Effector memory CD8-positive, alpha-beta T cell (primary cell): ENCODE data around the gene TSSK1B.
"Not testable (repeated sequence)": the region's sequence is repeated elsewhere in the genome, so short reads cannot be mapped to it uniquely, and the experiment has no call there.

Source experiments
- ATAC-seq: fragments of 150-1000 bp; cut with Tn5 transposase; replicated peaks from 2 replicates; pipeline ENCODE4 v1.10.0; 2021; ENCODE audit warnings: mild to moderate bottlenecking, moderate library complexity
- DNase-seq, 3 experiments: peaks; one replicate each; pipeline ENCODE4 v3.0.0; 2021
- H3K27ac Mint-ChIP-seq, 2 donors: one replicate each; pipeline ENCODE4 v1.8.0; 2022; ENCODE audit warnings: mild to moderate bottlenecking in 2 of 2, mixed read lengths in 2 of 2, moderate library complexity in 2 of 2
- H3K27me3 Mint-ChIP-seq, 2 donors: one replicate each; pipeline ENCODE4 v1.8.0; 2022; ENCODE audit warnings: mixed read lengths in 2 of 2
- H3K36me3 Mint-ChIP-seq: one replicate; pipeline ENCODE4 v1.8.0; 2022; ENCODE audit warnings: mild to moderate bottlenecking, moderate library complexity, mixed read lengths; ENCODE audit not compliant: insufficient read depth
- H3K4me1 Mint-ChIP-seq, 2 donors: one replicate each; pipeline ENCODE4 v1.8.0; 2022; ENCODE audit warnings: low read depth in 2 of 2, mixed read lengths in 2 of 2
- H3K4me3 Mint-ChIP-seq, 2 donors: one replicate each; pipeline ENCODE4 v1.8.0; 2022; ENCODE audit warnings: mild to moderate bottlenecking in 2 of 2, mixed read lengths in 2 of 2, moderate library complexity in 2 of 2
- H3K9me3 Mint-ChIP-seq, 2 donors: one replicate each; pipeline ENCODE4 v1.8.0; 2022; ENCODE audit warnings: mixed read lengths in 2 of 2
- total RNA-seq, 9 experiments: gene quantifications; one replicate each; lab custom pipeline; 2026; lab: John Stamatoyannopoulos, UW

TSSK1B gene
- total RNA-seq, result 0 reads per million in 9 experiments

GRCh38 chr5:113434889-113435288 is at the start of gene TSSK1B:
TSSK1B (minus strand) TSS chr5:113434989; CDS start chr5:113434839, 150 bp downstream.
- no peak for DNase-seq
- Mint-ChIP-seq H3K9me3 (no peaks in the 10 kb centered on the region), H3K27me3 (peaks cover 0 to 9% of the 10 kb centered on the region in 2 donors), H3K27ac (no peak within 1 kb of the TSS), H3K36me3 (no peaks in the 10 kb centered on the region), H3K4me1 (no peaks in the 10 kb centered on the region), H3K4me3 (no peak within 1 kb of the TSS)
- ATAC-seq, result no peak

- no peaks in the 10 kb centered on the region for H3K36me3 Mint-ChIP-seq
- DNase-seq, result no peak
- no peak for ATAC-seq
- no peaks in the 10 kb centered on the region for H3K9me3 Mint-ChIP-seq
- no peaks in the 10 kb centered on the region for H3K4me1 Mint-ChIP-seq
- H3K4me3 Mint-ChIP-seq, result no peak overlapping the region
- H3K27me3 Mint-ChIP-seq, result peaks cover 38 to 52% of the 10 kb centered on the region in 2 donors
- no peak overlapping the region for H3K27ac Mint-ChIP-seq
These were observed 45.5 kb upstream of the TSSK1B start for GRCh38 chr5:113480243-113480642.

- peaks cover 43 to 47% of the 10 kb centered on the region in 2 donors for H3K27me3 Mint-ChIP-seq
- no peak for DNase-seq
- H3K4me3 Mint-ChIP-seq, result no peak overlapping the region
- H3K4me1 Mint-ChIP-seq, result no peaks in the 10 kb centered on the region
- no peak overlapping the region for H3K27ac Mint-ChIP-seq
- H3K36me3 Mint-ChIP-seq, result no peaks in the 10 kb centered on the region
- no peak for ATAC-seq
- no peaks in the 10 kb centered on the region for H3K9me3 Mint-ChIP-seq
These were observed 43.9 kb upstream of the TSSK1B start for GRCh38 chr5:113478691-113479090.

- no peak overlapping the region for H3K27ac Mint-ChIP-seq
- H3K4me1 Mint-ChIP-seq, result no peaks in the 10 kb centered on the region
These were observed 39.4 kb upstream of the TSSK1B start for GRCh38 chr5:113474100-113474728.

GRCh38 chr5:113463032-113463431 is 28.2 kb upstream of the TSSK1B start:
- H3K27ac Mint-ChIP-seq, result no peak overlapping the region
- H3K36me3 Mint-ChIP-seq, result no peaks in the 10 kb centered on the region
- no peak for ATAC-seq
- no peaks in the 10 kb centered on the region for H3K9me3 Mint-ChIP-seq
- no peak overlapping the region for H3K4me3 Mint-ChIP-seq
- DNase-seq, result no peak
- no peaks in the 10 kb centered on the region for H3K27me3 Mint-ChIP-seq
- no peaks in the 10 kb centered on the region for H3K4me1 Mint-ChIP-seq

More at GRCh38 chr5:113474100-113474728, 39.4 kb upstream of the TSSK1B start:
- no peak overlapping the region for H3K4me3 Mint-ChIP-seq
- H3K27me3 Mint-ChIP-seq, result peaks cover 53 to 71% of the 10 kb centered on the region in 2 donors
- no peaks in the 10 kb centered on the region for H3K36me3 Mint-ChIP-seq
- DNase-seq, result no peak
- H3K9me3 Mint-ChIP-seq, result no peaks in the 10 kb centered on the region
- ATAC-seq, result no peak

GRCh38 chr5:113457106-113457505 is 22.3 kb upstream of the TSSK1B start:
- not testable (repeated sequence) for H3K27ac Mint-ChIP-seq, DNase-seq, H3K27me3 Mint-ChIP-seq, ATAC-seq, H3K4me1 Mint-ChIP-seq, H3K9me3 Mint-ChIP-seq, H3K4me3 Mint-ChIP-seq, H3K36me3 Mint-ChIP-seq

GRCh38 chr5:113452941-113453340 is 18.2 kb upstream of the TSSK1B start:
- H3K36me3 Mint-ChIP-seq, result no peaks in the 10 kb centered on the region
- DNase-seq (no peak), ATAC-seq (no peak)
- no peak overlapping the region for H3K4me3 Mint-ChIP-seq
- H3K4me1 Mint-ChIP-seq, result peaks cover 3 to 5% of the 10 kb centered on the region in 2 donors
- peaks cover 17 to 27% of the 10 kb centered on the region in 2 donors for H3K27me3 Mint-ChIP-seq
- no peaks in the 10 kb centered on the region for H3K9me3 Mint-ChIP-seq
- no peak overlapping the region for H3K27ac Mint-ChIP-seq

GRCh38 chr5:113451797-113452196 is 17.0 kb upstream of the TSSK1B start:
- ATAC-seq (no peak), DNase-seq (no peak)
- peak overlapping the region in 1 of 2 donors; percentile 27 for H3K27ac Mint-ChIP-seq
- no peaks in the 10 kb centered on the region for H3K36me3 Mint-ChIP-seq
- H3K9me3 Mint-ChIP-seq, result no peaks in the 10 kb centered on the region
- H3K4me1 Mint-ChIP-seq, result peaks cover 3 to 5% of the 10 kb centered on the region in 2 donors
- H3K4me3 Mint-ChIP-seq, result no peak overlapping the region
- H3K27me3 Mint-ChIP-seq, result peaks cover 17 to 39% of the 10 kb centered on the region in 2 donors

GRCh38 chr5:113450929-113451328 is 16.1 kb upstream of the TSSK1B start:
- ATAC-seq (no peak), DNase-seq (no peak)
- peaks cover 17 to 46% of the 10 kb centered on the region in 2 donors for H3K27me3 Mint-ChIP-seq
- no peak overlapping the region for H3K27ac Mint-ChIP-seq
- no peaks in the 10 kb centered on the region for H3K36me3 Mint-ChIP-seq
- no peaks in the 10 kb centered on the region for H3K9me3 Mint-ChIP-seq
- H3K4me3 Mint-ChIP-seq, result no peak overlapping the region
- H3K4me1 Mint-ChIP-seq, result peaks cover 3 to 5% of the 10 kb centered on the region in 2 donors

- H3K36me3 Mint-ChIP-seq, result no peaks in the 10 kb centered on the region
- ATAC-seq (no peak), DNase-seq (no peak)
- H3K4me1 Mint-ChIP-seq, result peaks cover 3 to 5% of the 10 kb centered on the region in 2 donors
- H3K9me3 Mint-ChIP-seq, result no peaks in the 10 kb centered on the region
- H3K4me3 Mint-ChIP-seq, result no peak overlapping the region
- no peak overlapping the region for H3K27ac Mint-ChIP-seq
- peaks cover 19 to 51% of the 10 kb centered on the region in 2 donors for H3K27me3 Mint-ChIP-seq
These were observed 15.7 kb upstream of the TSSK1B start for GRCh38 chr5:113450462-113450861.

- Mint-ChIP-seq H3K27me3 (peaks cover 13 to 64% of the 10 kb centered on the region in 2 donors), H3K36me3 (no peaks in the 10 kb centered on the region), H3K27ac (no peak overlapping the region), H3K9me3 (no peaks in the 10 kb centered on the region), H3K4me3 (no peak overlapping the region), H3K4me1 (peaks cover 3 to 5% of the 10 kb centered on the region in 2 donors)
- no peak for ATAC-seq
- no peak for DNase-seq
These were observed 13.5 kb upstream of the TSSK1B start for GRCh38 chr5:113448252-113448651.

GRCh38 chr5:113447498-113448050 is 12.8 kb upstream of the TSSK1B start:
- H3K9me3 Mint-ChIP-seq, result no peaks in the 10 kb centered on the region
- DNase-seq, result no peak
- H3K36me3 Mint-ChIP-seq, result no peaks in the 10 kb centered on the region
- no peak for ATAC-seq
- no peak overlapping the region for H3K4me3 Mint-ChIP-seq
- H3K4me1 Mint-ChIP-seq, result peaks cover 3 to 5% of the 10 kb centered on the region in 2 donors
- no peak overlapping the region for H3K27ac Mint-ChIP-seq
- H3K27me3 Mint-ChIP-seq, result peaks cover 13 to 70% of the 10 kb centered on the region in 2 donors

GRCh38 chr5:113446358-113446927 is 11.7 kb upstream of the TSSK1B start:
- DNase-seq, result no peak
- no peaks in the 10 kb centered on the region for H3K36me3 Mint-ChIP-seq
- no peak overlapping the region for H3K27ac Mint-ChIP-seq
- H3K27me3 Mint-ChIP-seq, result peaks cover 13 to 64% of the 10 kb centered on the region in 2 donors
- H3K4me1 Mint-ChIP-seq, result peaks cover 3 to 5% of the 10 kb centered on the region in 2 donors
- H3K9me3 Mint-ChIP-seq, result no peaks in the 10 kb centered on the region
- H3K4me3 Mint-ChIP-seq, result no peak overlapping the region
- no peak for ATAC-seq

GRCh38 chr5:113437111-113437510 is 2.3 kb upstream of the TSSK1B start:
- Mint-ChIP-seq H3K9me3 (no peaks in the 10 kb centered on the region), H3K27ac (no peak overlapping the region), H3K27me3 (peaks cover 0 to 9% of the 10 kb centered on the region in 2 donors)

More at GRCh38 chr5:113437111-113437510, 2.3 kb upstream of the TSSK1B start:
- no peaks in the 10 kb centered on the region for H3K4me1 Mint-ChIP-seq
- H3K36me3 Mint-ChIP-seq, result no peaks in the 10 kb centered on the region
- DNase-seq (no peak), ATAC-seq (no peak)
- H3K4me3 Mint-ChIP-seq, result no peak overlapping the region
